VCaP (cell line): Measurements from ENCODE around the gene ELAVL2.
"Not testable (repeated sequence)": the region's sequence is repeated elsewhere in the genome, so short reads cannot be mapped to it uniquely, and the experiment has no call there.

Experiments used
- H3K27ac ChIP-seq: fragments of 450-650 bp; 2 replicates; pipeline ENCODE4 v1.5.1; 2017
- TF ChIP-seq, protein P1 (sequence below): fragments of 450-650 bp; conservative IDR thresholded peaks from 2 replicates; pipeline ENCODE4 v1.5.1; 2017; ENCODE audit warnings: mild to moderate bottlenecking, moderate library complexity

Gene ELAVL2

DNA sequence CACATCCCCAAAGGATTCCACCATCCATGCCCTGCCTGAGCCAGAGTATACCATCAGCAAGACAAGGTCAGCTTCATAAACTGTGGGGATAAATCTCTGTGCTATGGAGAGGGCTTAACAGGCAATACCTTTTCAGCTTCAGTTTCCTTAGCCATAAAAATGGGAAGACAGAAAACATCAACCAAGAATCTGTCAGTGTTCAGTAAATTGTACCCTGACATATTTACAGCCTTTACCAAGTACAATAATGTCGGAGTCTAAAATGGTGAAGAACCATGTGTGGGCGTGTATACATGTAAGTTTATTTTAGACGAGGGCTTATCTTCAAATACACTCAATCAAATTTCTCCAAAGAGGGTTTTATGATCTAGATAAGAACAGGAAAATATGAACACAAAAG, 94.7 kb downstream of the ELAVL2 start:
- no peak overlapping the region for H3K27ac ChIP-seq
- TF ChIP-seq, protein P1, sequence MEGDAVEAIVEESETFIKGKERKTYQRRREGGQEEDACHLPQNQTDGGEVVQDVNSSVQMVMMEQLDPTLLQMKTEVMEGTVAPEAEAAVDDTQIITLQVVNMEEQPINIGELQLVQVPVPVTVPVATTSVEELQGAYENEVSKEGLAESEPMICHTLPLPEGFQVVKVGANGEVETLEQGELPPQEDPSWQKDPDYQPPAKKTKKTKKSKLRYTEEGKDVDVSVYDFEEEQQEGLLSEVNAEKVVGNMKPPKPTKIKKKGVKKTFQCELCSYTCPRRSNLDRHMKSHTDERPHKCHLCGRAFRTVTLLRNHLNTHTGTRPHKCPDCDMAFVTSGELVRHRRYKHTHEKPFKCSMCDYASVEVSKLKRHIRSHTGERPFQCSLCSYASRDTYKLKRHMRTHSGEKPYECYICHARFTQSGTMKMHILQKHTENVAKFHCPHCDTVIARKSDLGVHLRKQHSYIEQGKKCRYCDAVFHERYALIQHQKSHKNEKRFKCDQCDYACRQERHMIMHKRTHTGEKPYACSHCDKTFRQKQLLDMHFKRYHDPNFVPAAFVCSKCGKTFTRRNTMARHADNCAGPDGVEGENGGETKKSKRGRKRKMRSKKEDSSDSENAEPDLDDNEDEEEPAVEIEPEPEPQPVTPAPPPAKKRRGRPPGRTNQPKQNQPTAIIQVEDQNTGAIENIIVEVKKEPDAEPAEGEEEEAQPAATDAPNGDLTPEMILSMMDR, result no peak

DNA sequence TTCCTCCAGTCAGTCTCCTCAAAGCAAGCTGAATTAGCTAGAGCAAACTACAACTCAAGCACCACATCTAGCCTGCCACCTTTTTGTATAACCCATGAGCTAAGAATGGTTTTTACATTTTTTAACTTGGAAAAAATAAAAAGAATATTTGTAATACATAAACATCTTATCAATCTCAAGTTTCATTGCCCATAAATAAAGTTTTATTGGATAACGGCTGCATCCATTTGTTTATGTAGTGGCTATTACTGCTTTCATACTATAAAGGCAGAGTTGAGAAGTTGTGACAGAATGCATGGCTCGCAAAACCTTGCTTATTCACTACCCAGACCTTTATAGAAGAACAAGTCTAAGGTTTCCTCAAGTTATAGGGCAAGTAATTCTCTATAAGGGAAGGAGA, 95.7 kb downstream of the ELAVL2 start:
- H3K27ac ChIP-seq, result no peak overlapping the region
- TF ChIP-seq, protein P1, result no peak

DNA sequence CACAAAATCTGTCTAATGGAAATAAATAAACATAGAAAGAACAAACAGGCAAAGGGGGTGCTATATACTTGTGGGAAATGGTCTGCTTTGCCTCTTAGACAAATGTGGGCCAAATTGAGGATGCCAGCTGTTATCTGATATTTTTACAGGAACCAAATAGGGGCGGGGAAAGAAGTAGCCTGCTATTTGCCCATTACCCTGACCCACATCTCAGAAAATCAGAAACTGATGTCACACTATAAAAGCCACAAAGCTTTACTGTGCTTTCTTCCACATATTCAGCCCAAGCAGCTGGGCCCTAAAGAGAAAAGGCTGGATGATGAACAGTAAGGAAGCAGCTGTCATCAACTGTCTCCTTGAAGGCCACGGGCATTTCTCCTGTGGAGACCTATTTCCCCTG, 97.3 kb downstream of the ELAVL2 start:
- TF ChIP-seq, protein P1, result no peak
- no peak overlapping the region for H3K27ac ChIP-seq

DNA sequence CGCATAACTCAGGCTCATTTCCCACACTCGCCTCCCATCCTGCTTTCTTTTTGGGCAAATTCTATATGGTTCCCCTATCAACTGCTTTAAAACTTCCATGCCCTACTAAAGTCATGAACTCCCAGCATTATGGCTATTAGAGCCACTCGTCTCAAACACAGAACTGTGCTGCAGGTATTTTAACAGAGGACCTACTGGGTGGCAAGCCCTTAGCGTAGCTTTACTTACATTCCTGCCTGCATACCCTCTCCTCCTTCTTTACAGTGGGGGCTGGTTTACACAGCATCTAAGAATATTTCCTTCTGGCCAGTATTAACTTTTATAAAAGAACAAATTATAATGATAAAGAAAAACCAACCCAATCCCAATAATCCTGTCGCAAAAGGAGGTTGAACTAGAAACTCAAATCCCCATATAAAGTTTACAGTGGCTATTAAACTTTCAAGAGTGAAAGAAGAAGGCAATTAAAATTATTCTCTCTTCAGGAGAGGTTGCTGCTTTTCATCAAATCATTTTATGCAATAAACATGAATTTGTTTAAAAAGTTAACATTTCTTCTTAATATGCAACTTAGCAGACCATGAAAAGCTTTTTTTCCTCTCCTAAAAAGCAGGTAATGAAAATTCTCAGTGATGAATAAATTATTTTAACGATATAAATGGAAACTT, 100.6 kb downstream of the ELAVL2 start:
- TF ChIP-seq, protein P1, result no peak

DNA sequence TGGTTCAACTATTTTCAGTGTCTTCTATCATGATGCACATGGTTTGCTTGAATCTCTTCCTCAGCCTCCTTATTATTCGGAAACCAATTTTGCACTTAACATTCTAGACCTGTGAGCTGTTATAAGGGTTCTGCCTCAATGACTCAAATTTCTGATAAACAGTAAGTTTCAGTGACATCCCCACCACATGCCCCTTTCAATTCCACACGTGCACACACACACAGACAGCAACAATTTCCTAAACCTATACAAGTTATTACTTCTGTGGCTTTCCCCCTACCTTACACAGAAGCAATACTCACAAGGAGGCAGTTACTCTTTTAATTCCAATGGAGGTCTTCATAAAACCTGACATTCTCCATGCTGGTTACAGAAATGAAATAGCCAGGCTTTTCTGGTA, 102.4 kb downstream of the ELAVL2 start:
- TF ChIP-seq, protein P1, result no peak

More for the DNA sequence above, 100.6 kb downstream of the ELAVL2 start:
- peak overlapping the region; percentile 7; the same call in 1 of the 2 replicates for H3K27ac ChIP-seq

DNA sequence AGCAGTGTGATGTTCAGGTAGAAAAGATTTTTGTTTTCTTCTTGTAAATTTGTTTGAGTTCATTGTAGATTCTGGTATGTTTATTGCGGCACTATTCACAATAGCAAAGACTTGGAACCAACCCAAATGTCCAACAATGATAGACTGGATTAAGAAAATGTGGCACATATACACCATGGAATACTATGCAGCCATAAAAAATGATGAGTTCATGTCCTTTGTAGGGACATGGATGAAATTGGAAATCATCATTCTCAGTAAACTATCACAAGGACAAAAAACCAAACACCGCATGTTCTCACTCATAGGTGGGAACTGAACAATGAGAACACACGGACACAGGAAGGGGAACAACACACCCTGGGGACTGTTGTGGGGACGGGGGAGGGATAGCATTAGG, 103.0 kb downstream of the ELAVL2 start:
- H3K27ac ChIP-seq, result not testable (repeated sequence)

More for the DNA sequence above, 102.4 kb downstream of the ELAVL2 start:
- no peak overlapping the region for H3K27ac ChIP-seq

DNA sequence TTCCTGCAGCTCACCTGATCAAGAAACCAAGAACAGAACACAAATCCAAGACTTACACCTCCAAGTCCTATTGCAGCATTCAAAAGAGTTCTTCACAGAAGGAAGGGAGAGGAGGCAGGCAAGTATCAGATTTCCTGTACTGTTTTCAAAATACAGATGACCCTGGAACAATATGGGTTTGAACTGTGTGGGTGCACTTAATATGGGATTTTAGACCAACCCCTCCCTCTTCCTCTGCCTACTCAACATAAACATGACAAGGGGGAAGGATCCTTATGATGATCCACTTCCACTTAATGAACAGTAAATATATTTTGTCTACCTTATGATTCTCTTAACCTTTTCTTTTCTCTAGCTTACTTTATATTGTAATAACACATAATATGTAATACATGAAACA, 104.6 kb downstream of the ELAVL2 start:
- H3K27ac ChIP-seq, result no peak overlapping the region
- TF ChIP-seq, protein P1, result no peak

DNA sequence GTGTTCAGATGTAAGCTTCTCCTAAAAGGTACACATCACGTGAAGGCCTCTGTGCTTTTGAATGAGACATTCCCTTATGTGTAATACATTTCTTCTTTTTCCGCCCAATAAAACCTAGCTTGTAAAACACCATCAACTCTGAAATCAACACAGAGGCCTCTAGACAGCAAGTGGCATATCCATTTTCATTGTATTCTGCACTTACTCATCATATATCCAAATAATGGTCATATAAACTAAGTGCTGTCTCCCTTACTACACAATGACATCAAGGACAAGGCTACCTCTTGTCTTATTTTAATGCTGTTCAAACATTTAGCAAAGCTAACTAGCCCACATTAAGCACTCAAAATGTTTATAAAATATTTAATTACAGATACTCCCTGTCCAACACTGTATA, 108.5 kb downstream of the ELAVL2 start:
- TF ChIP-seq, protein P1, result no peak
- H3K27ac ChIP-seq, result no peak overlapping the region
